Measurements from ENCODE around the gene CACTIN. TPM values are rescaled to one million over a fixed set of nuclear protein-coding genes. Genes with fewer than 3 reads are reported as not detected.

The CACTIN gene
- total RNA-seq = 10 to 100 TPM; 22.4 to 26.8 (median 22.6) TPM
- long read RNA-seq, donor 1, transcript CACTIN-203 (10 exons, 3,612 nt) = major isoform, 18 of 41 reads
- long read RNA-seq, donor 1, partial matches to known transcripts = 6 of 41 reads
- long read RNA-seq, donor 1, other reads (novel, unspliced or antisense) = 17 of 41 reads
- long read RNA-seq, donor 2 = 0 reads

DNA sequence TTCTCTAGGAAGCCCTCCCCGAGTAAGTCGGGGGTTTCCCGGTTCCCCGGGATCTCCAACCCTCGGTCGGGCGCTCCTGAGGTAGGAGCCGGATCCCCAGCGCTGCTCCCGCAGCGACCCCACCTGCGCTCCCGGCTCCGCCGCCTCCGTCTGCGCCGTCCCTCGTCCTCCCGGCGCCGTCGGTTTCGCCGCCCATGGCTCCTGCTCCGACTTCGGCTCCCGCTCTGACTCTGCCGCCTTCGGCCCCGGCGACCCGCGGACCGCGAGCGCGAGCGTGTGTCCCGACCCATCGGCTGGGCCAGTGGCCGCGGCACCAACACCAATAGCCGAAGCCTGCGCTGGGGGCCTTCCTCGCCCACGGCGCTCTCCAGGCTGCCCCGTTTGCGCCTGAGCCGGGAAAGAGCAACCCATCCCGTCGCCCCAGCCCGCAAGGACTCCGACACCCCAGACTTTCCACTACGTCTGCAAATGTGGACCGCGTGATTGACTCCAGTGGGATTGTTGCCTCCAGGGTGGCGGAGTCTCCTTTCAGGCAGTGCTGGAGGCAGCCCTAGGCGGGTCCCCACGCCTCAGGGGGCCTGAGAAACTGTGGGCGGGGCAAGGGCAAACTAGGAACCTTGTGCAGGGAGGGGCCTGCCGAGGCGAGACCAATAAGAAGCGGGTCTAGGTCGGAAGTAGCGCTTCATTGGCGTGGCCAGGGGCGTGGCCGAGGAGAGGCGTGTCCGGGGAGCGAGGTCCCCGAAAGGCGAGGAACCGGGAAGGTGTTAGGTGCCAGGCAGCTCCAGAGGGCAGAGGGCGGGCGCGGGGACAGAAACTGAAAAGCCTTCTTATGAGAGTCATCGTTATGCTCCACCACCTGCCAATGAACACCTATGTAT lies at the start of gene CACTIN:
Gene CACTIN (minus strand): TSS at position 318 of the 878 bp plus-strand sequence. CDS start 28 bp downstream, at position 290.
- DNase-seq = peak; percentile 99 to 100 (median 100)
- TF ChIP-seq, protein P1, sequence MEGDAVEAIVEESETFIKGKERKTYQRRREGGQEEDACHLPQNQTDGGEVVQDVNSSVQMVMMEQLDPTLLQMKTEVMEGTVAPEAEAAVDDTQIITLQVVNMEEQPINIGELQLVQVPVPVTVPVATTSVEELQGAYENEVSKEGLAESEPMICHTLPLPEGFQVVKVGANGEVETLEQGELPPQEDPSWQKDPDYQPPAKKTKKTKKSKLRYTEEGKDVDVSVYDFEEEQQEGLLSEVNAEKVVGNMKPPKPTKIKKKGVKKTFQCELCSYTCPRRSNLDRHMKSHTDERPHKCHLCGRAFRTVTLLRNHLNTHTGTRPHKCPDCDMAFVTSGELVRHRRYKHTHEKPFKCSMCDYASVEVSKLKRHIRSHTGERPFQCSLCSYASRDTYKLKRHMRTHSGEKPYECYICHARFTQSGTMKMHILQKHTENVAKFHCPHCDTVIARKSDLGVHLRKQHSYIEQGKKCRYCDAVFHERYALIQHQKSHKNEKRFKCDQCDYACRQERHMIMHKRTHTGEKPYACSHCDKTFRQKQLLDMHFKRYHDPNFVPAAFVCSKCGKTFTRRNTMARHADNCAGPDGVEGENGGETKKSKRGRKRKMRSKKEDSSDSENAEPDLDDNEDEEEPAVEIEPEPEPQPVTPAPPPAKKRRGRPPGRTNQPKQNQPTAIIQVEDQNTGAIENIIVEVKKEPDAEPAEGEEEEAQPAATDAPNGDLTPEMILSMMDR (IDR thresholded peaks at IDR 0.05) = no peak
- H3K4me3 ChIP-seq = peak within 1 kb of the TSS; percentile 96
- H3K9me3 ChIP-seq = no peaks in the 10 kb centered on the region
- peak; percentile 98 for ATAC-seq
- H3K4me1 ChIP-seq (ENCODE audit: low read depth) = peaks cover 18% of the 10 kb centered on the region
- intact Hi-C loops (cut with DNase I, micrococcal nuclease) = no loop called here
- H3K36me3 ChIP-seq (ENCODE audit: low read depth) = no peaks in the 10 kb centered on the region

DNA sequence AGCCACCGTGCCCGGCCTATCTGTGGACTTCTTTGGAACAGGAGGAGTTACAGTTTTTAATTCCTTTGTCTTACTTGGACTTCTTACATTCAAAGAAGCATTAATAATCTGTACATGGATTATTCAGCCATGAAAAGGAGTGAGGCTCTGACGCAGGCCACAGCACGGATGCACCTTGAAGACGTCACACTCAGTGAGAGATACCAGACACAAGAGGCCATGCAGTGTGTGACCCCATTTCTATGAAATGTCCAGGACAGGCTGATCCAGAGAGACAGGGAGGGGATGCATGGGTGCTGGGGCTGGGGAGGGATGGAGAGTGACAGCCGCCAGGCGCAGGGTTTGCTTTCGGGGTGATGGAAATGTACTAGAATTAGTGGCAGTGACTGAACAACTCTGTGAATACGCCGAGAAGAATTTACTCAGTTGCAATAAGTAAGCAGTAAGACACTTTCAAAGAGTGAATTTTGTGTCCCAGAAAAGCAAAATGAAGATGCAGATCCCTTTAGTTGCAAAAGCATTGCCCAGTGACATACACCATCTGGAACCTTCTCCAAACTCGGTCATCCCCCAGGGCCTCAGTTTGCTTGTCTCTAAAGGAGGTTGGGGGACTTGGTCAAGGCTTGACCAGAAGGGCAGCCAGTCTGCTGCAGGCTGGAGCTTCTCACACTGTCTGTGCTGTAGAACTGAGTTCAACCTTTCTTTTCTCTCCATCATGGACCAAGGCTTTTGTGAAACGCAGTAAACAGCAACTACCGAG lies 48.4 kb upstream of the CACTIN start:
- Histone ChIP-seq H3K4me3 (no peak overlapping the region), H3K4me1 (ENCODE audit: low read depth) (peaks cover 15% of the 10 kb centered on the region), H3K36me3 (ENCODE audit: low read depth) (no peaks in the 10 kb centered on the region), H3K9me3 (no peaks in the 10 kb centered on the region)
- DNase-seq (no peak), ATAC-seq (no peak)
- TF ChIP-seq, protein P1 (IDR thresholded peaks at IDR 0.05) = no peak
- intact Hi-C loops (cut with DNase I, micrococcal nuclease) = no loop called here

DNA sequence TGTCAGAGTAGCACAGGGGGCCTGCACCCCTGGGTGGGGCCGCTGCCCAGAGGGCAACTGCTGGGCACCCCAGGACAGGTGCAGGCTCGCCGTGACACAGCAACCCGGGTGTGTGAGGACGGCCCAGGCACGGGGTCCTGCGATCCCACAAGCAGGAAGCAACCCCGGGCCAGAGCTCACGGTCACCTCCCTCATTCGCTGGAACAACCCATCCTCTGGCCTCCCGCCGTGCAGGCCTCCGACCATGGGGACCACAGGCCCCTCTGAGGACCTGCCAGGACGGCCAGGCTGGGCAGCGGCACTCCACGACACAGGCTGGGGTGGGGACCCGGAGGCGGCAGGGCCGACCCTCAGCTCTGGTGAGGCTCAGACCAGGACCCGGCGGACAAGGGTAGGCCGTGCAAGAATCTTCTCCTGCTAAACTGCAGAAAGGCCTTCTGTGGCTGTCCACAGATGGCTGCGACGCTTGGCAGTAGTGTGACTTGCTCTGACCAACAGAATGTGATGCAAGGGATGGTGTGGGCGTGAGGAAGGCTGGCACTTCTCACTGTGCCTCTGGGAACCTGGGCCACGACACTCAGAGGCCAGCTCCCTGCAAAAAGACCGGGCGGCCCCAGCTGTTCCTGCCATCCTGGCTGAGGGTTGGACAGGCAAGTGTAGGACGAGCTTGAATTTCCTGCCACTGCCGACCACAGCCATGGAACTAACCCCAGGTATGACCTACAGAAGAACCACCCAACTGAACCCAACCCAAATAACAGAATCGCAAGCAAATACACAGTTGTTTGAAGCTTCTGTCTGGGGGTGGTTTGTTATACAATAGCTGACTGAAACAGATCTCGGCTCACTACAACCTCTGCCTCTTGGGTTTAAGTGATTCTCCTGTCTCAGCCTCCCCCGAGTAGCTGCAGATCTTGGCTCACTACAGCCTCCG lies 47.2 kb upstream of the CACTIN start:
- TF ChIP-seq, protein P1 (IDR thresholded peaks at IDR 0.05) = no peak
- H3K9me3 ChIP-seq = no peaks in the 10 kb centered on the region
- H3K36me3 ChIP-seq (ENCODE audit: low read depth) = no peaks in the 10 kb centered on the region
- no peak overlapping the region for H3K4me3 ChIP-seq
- ATAC-seq (no peak), DNase-seq (no peak)
- H3K4me1 ChIP-seq (ENCODE audit: low read depth) = peaks cover 15% of the 10 kb centered on the region
- intact Hi-C loops (cut with DNase I, micrococcal nuclease) = no loop called here

DNA sequence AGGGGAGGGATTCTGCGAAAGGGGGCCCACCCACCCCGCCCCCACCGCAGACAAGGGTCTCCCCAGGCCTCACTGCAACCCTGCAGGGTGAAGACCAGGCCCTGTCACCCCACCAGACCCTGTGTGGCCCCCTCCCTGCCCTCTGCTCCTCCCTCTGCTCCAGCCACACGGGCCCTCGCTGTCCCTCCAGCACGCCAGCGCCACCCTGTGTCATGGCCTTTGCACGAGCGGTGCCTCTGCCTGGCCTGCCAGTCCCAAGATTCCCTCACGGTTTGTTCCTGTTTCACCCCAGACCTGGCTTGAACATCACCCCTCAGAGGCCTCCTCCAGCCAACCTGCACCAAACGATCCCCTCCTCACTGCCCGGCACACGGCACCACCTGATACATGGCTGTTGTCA lies 46.4 kb upstream of the CACTIN start:
- intact Hi-C loops (cut with DNase I, micrococcal nuclease) = no loop called here
- TF ChIP-seq, protein P1 (IDR thresholded peaks at IDR 0.05) = no peak
- ATAC-seq = no peak
- no peak for DNase-seq
- Histone ChIP-seq H3K4me1 (ENCODE audit: low read depth) (peaks cover 15% of the 10 kb centered on the region), H3K9me3 (no peaks in the 10 kb centered on the region), H3K36me3 (ENCODE audit: low read depth) (no peaks in the 10 kb centered on the region), H3K4me3 (no peak overlapping the region)

DNA sequence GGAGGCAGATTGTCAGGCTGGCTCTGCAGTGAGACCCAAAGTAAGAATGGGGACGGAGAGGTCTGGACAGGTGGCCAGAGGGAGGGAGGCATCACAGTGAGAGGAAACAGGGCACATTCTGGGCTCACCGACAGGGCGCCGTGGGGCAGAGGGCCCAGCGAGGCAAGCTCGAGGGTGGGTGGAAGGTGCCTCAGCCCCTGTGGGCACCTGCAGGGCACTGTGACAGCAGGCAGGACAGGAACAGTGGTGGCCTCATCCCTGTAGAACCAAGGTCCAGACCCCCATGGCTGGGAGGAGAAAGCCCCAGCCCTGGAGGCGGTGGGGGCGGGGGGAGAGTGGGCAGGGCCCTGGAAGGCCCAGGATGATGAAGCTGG lies 46.0 kb upstream of the CACTIN start:
- DNase-seq = no peak
- Histone ChIP-seq H3K9me3 (no peaks in the 10 kb centered on the region), H3K4me3 (no peak overlapping the region), H3K4me1 (ENCODE audit: low read depth) (peaks cover 15% of the 10 kb centered on the region), H3K36me3 (ENCODE audit: low read depth) (no peaks in the 10 kb centered on the region)
- no peak for ATAC-seq
- TF ChIP-seq, protein P1 (IDR thresholded peaks at IDR 0.05) = no peak
- intact Hi-C loops (cut with DNase I, micrococcal nuclease) = no loop called here

Data from mucosa of descending colon (tissue), 3 donors.